ENCODE measurements around the gene SLC8A3.

Gene SLC8A3

GRCh38 chr14:70022771-70023445, 165.8 kb downstream of the SLC8A3 start:
- DNase-seq (ENCODE audit: low read depth): no peak

- no peak for DNase-seq (ENCODE audit: low read depth)
These were observed 167.1 kb downstream of the SLC8A3 start for GRCh38 chr14:70021548-70022220.

- DNase-seq (ENCODE audit: low read depth): no peak
These were observed 168.2 kb downstream of the SLC8A3 start for GRCh38 chr14:70020352-70021170.

- no peak for DNase-seq (ENCODE audit: low read depth)
These were observed 169.1 kb downstream of the SLC8A3 start for GRCh38 chr14:70019695-70020094.

GRCh38 chr14:70018713-70019211, 170.0 kb downstream of the SLC8A3 start:
- no peak for DNase-seq (ENCODE audit: low read depth)

- DNase-seq (ENCODE audit: low read depth): no peak
These were observed 170.5 kb downstream of the SLC8A3 start for GRCh38 chr14:70018230-70018629.

- DNase-seq (ENCODE audit: low read depth): no peak
These were observed 174.2 kb downstream of the SLC8A3 start for GRCh38 chr14:70014406-70015095.

GRCh38 chr14:70013271-70013873, 175.4 kb downstream of the SLC8A3 start:
- no peak for DNase-seq (ENCODE audit: low read depth)

GRCh38 chr14:70011708-70012107, 177.0 kb downstream of the SLC8A3 start:
- DNase-seq (ENCODE audit: low read depth): no peak

- no peak for DNase-seq (ENCODE audit: low read depth)
These were observed 177.7 kb downstream of the SLC8A3 start for GRCh38 chr14:70011098-70011497.

GRCh38 chr14:70009961-70010360, 178.8 kb downstream of the SLC8A3 start:
- DNase-seq (ENCODE audit: low read depth): no peak

- no peak for DNase-seq (ENCODE audit: low read depth)
These were observed 180.2 kb downstream of the SLC8A3 start for GRCh38 chr14:70008284-70009262.

- DNase-seq (ENCODE audit: low read depth): no peak
These were observed 182.1 kb downstream of the SLC8A3 start for GRCh38 chr14:70006699-70007098.

- DNase-seq (ENCODE audit: low read depth): no peak
These were observed 183.4 kb downstream of the SLC8A3 start for GRCh38 chr14:70005281-70005805.

- no peak for DNase-seq (ENCODE audit: low read depth)
These were observed 184.0 kb downstream of the SLC8A3 start for GRCh38 chr14:70004791-70005190.

- no peak for DNase-seq (ENCODE audit: low read depth)
These were observed 186.0 kb downstream of the SLC8A3 start for GRCh38 chr14:70002589-70003346.

- DNase-seq (ENCODE audit: low read depth): no peak
These were observed 188.2 kb downstream of the SLC8A3 start for GRCh38 chr14:70000601-70001000.

- no peak for DNase-seq (ENCODE audit: low read depth)
These were observed 189.5 kb downstream of the SLC8A3 start for GRCh38 chr14:69999261-69999674.

GRCh38 chr14:69997849-69998248, 190.9 kb downstream of the SLC8A3 start:
- no peak for DNase-seq (ENCODE audit: low read depth)
